Gastrocnemius medialis (tissue), 4 donors: ENCODE results near the gene MCM8. TPM values are rescaled to one million over a fixed set of nuclear protein-coding genes. Genes with fewer than 3 reads are reported as not detected.

ENCODE experiments used
- ATAC-seq, 2 donors: fragments of 150-250 bp; one replicate each; pipeline ENCODE4 v1.9.1; 2016
- DNase-seq, 2 donors: peaks; one replicate each; pipeline ENCODE4 v3.0.0-alpha.2; 2019
- H3K27ac ChIP-seq, 4 donors: fragments of 200-600 bp; sonication (generic); 1 replicate in 1 of 4; 2 replicates in 3 of 4; pipeline ENCODE4 v1.5.1; 2016 to 2018; ENCODE audit warnings: mild to moderate bottlenecking in 2 of 4, moderate library complexity in 1 of 4
- H3K27me3 ChIP-seq, 3 donors: fragments of 200-600 bp; sonication (generic) in 2 of 3; 1 replicate in 1 of 3; 2 replicates in 2 of 3; pipeline versions ENCODE4 v1.5.1 to v1.6.0; 2016 to 2019; ENCODE audit warnings: mild to moderate bottlenecking in 1 of 3, moderate library complexity in 1 of 3
- H3K36me3 ChIP-seq, 2 donors: fragments of 200-600 bp; sonication (generic) in 1 of 2; one replicate each; pipeline ENCODE4 v1.5.1; 2017 to 2018
- H3K4me1 ChIP-seq, 2 donors: fragments of 200-600 bp; sonication (generic) in 1 of 2; one replicate each; pipeline ENCODE4 v1.5.1; 2016 to 2017; ENCODE audit warnings: mild to moderate bottlenecking in 2 of 2
- H3K4me3 ChIP-seq, 4 donors: fragments of 200-600 bp; sonication (generic) in 3 of 4; 1 replicate in 1 of 4; 2 replicates in 3 of 4; pipeline ENCODE4 v1.5.1; 2016 to 2019; ENCODE audit warnings: mild to moderate bottlenecking in 2 of 4
- H3K9me3 ChIP-seq, 3 donors: fragments of 200-600 bp; sonication (generic) in 2 of 3; 1 replicate in 1 of 3; 2 replicates in 2 of 3; pipeline ENCODE4 v1.5.1; 2016 to 2019
- POLR2A ChIP-seq, 2 donors: fragments of 450-650 bp; IDR thresholded peaks; one replicate each; pipeline ENCODE4 v1.6.1; 2017; ENCODE audit warnings: antibody characterized with exemption in 2 of 2, mild to moderate bottlenecking in 2 of 2, moderate library complexity in 2 of 2
- in situ Hi-C, 4 donors: fragments of 200-750 bp; cut with MboI; loops; one replicate each; pipeline versions ENCODE4 v1.15.0 to v1.8.0; 2017; ENCODE audit warnings: low sequenced_read_pairs in 4 of 4
- intact Hi-C: fragments of 100-400 bp; cut with DNase I; formaldehyde crosslinking; loops from one replicate; pipeline ENCODE4 v1.15.1; 2023; ENCODE audit warnings: low total_unique reads
- total RNA-seq, 4 donors: library from RNA; depleted of rRNA; stranded (reverse); fragments of >200 nt; gene quantifications; one replicate each; pipeline versions ENCODE4 v1.1.0 to v1.2.3, GENCODE V29; 2016
- TF ChIP-seq, protein P1 (sequence below), 5 experiments: fragments of 450-650 bp in 3 of 5; fragments of 200-600 bp in 2 of 5; sonication (generic) in 2 of 5; IDR thresholded peaks in 4 of 5; conservative IDR thresholded peaks in 1 of 5; 1 replicate in 4 of 5; 2 replicates in 1 of 5; pipeline ENCODE4 v1.5.1; 2016 to 2019; ENCODE audit warnings: antibody characterized with exemption in 5 of 5, mild to moderate bottlenecking in 3 of 5, moderate library complexity in 3 of 5

MCM8 gene
- total RNA-seq, 4 donors from 2014 or later, result 2.4 to 5.9 (median 5.2) TPM

GRCh38 chr20:6012179-6012578, 61.7 kb downstream of the MCM8 start:
- peaks cover 15 to 21% of the 10 kb centered on the region in 2 donors for H3K4me1 ChIP-seq
- H3K4me3 ChIP-seq, result no peak overlapping the region
- peak overlapping the region in 1 of 4 donors; percentile 39 for H3K27ac ChIP-seq
- H3K9me3 ChIP-seq, result no peaks in the 10 kb centered on the region
- intact Hi-C loops, result no loop called here
- ATAC-seq, result no peak
- H3K36me3 ChIP-seq, result peaks cover 0 to 46% of the 10 kb centered on the region in 2 donors
- TF ChIP-seq POLR2A (IDR thresholded peaks at IDR 0.05), result no peak
- TF ChIP-seq, protein P1, sequence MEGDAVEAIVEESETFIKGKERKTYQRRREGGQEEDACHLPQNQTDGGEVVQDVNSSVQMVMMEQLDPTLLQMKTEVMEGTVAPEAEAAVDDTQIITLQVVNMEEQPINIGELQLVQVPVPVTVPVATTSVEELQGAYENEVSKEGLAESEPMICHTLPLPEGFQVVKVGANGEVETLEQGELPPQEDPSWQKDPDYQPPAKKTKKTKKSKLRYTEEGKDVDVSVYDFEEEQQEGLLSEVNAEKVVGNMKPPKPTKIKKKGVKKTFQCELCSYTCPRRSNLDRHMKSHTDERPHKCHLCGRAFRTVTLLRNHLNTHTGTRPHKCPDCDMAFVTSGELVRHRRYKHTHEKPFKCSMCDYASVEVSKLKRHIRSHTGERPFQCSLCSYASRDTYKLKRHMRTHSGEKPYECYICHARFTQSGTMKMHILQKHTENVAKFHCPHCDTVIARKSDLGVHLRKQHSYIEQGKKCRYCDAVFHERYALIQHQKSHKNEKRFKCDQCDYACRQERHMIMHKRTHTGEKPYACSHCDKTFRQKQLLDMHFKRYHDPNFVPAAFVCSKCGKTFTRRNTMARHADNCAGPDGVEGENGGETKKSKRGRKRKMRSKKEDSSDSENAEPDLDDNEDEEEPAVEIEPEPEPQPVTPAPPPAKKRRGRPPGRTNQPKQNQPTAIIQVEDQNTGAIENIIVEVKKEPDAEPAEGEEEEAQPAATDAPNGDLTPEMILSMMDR (IDR thresholded peaks at IDR 0.05 in 4 of 5, conservative IDR thresholded peaks at IDR 0.05 in 1 of 5), result no peak
- no peaks in the 10 kb centered on the region for H3K27me3 ChIP-seq
- in situ Hi-C loops, result no loop called here
- DNase-seq, result no peak

- Histone ChIP-seq H3K27me3 (no peaks in the 10 kb centered on the region), H3K27ac (no peak overlapping the region), H3K36me3 (peaks cover 0 to 46% of the 10 kb centered on the region in 2 donors), H3K4me1 (peaks cover 2 to 4% of the 10 kb centered on the region in 2 donors), H3K4me3 (no peak overlapping the region), H3K9me3 (no peaks in the 10 kb centered on the region)
- in situ Hi-C loops, result no loop called here
- TF ChIP-seq, protein P1 (IDR thresholded peaks at IDR 0.05 in 4 of 5, conservative IDR thresholded peaks at IDR 0.05 in 1 of 5), result no peak
- TF ChIP-seq POLR2A (IDR thresholded peaks at IDR 0.05), result no peak
- DNase-seq (no peak), ATAC-seq (no peak)
- intact Hi-C loops, result no loop called here
Observed at GRCh38 chr20:6014017-6014416, 63.6 kb downstream of the MCM8 start.

- in situ Hi-C loops (no loop called here), intact Hi-C loops (no loop called here)
- Histone ChIP-seq H3K9me3 (no peaks in the 10 kb centered on the region), H3K27ac (no peak overlapping the region), H3K4me1 (peaks cover 0 to under 1% of the 10 kb centered on the region in 2 donors), H3K4me3 (no peak overlapping the region), H3K36me3 (peaks cover 0 to 42% of the 10 kb centered on the region in 2 donors), H3K27me3 (no peaks in the 10 kb centered on the region)
- ATAC-seq (no peak), DNase-seq (no peak)
- TF ChIP-seq, protein P1 (IDR thresholded peaks at IDR 0.05 in 4 of 5, conservative IDR thresholded peaks at IDR 0.05 in 1 of 5), result no peak
- TF ChIP-seq POLR2A (IDR thresholded peaks at IDR 0.05), result no peak
Observed at GRCh38 chr20:6014957-6015356, 64.5 kb downstream of the MCM8 start.

DNA sequence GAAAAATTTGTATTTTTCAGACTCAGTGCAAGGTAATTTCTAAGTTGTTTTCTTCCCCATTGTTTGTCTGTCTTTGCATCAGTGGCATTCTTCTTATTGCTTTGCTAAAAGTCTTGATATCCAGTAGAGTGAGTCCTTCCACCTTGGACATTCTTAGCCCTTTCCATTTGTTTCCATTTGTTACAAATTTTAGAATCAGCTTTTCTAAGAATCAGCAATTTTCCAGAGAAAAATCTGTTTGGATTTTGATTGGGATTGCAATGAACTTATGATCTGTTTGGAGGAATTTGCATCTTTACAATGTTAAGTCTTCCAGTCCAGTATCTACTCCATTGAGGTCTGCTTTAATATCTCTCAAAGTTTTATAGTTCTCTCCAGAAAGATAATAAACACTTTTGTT, 67.0 kb downstream of the MCM8 start:
- H3K36me3 ChIP-seq, result peaks cover 0 to 21% of the 10 kb centered on the region in 2 donors
- in situ Hi-C loops, result no loop called here

More for the DNA sequence above, 67.0 kb downstream of the MCM8 start:
- no peaks in the 10 kb centered on the region for H3K27me3 ChIP-seq
- no peak for TF ChIP-seq POLR2A (IDR thresholded peaks at IDR 0.05)
- TF ChIP-seq, protein P1 (IDR thresholded peaks at IDR 0.05 in 4 of 5, conservative IDR thresholded peaks at IDR 0.05 in 1 of 5), result no peak
- no peaks in the 10 kb centered on the region for H3K4me1 ChIP-seq
- no peak overlapping the region for H3K4me3 ChIP-seq
- intact Hi-C loops, result no loop called here
- H3K27ac ChIP-seq, result no peak overlapping the region
- ATAC-seq, result no peak
- DNase-seq, result no peak
- H3K9me3 ChIP-seq, result no peaks in the 10 kb centered on the region
